Mesenchymal stem cell (in vitro differentiated cells and primary cell): Measurements from ENCODE around the gene TOX2.

Source experiments
- DNase-seq: peaks from one replicate; pipeline ENCODE4 v3.0.0-alpha.2; 2013
- H2AFZ ChIP-seq: one replicate; pipeline ENCODE4 v1.6.1; 2013; ENCODE audit warnings: low read depth, mild to moderate bottlenecking, control low read depth, inconsistent platforms, low read length, moderate library complexity
- H2AK5ac ChIP-seq: 2 replicates; pipeline ENCODE4 v1.6.1; 2013; ENCODE audit warnings: low read length, moderate library complexity, mild to moderate bottlenecking, inconsistent platforms; ENCODE audit not compliant: severe bottlenecking
- H2BK120ac ChIP-seq: one replicate; pipeline ENCODE4 v1.6.1; 2013; ENCODE audit warnings: low read depth, mild to moderate bottlenecking, inconsistent platforms, low read length, moderate library complexity
- H2BK12ac ChIP-seq, 2 experiments: one replicate each; pipeline ENCODE4 v1.6.1; 2013; ENCODE audit warnings: inconsistent platforms in 2 of 2, low read length in 2 of 2, mild to moderate bottlenecking in 2 of 2, moderate library complexity in 2 of 2, control low read depth in 1 of 2
- H2BK15ac ChIP-seq: one replicate; pipeline ENCODE4 v1.6.1; 2013; ENCODE audit warnings: mild to moderate bottlenecking, low read depth, inconsistent platforms; ENCODE audit not compliant: poor library complexity, severe bottlenecking
- H2BK5ac ChIP-seq: 2 replicates; pipeline ENCODE4 v1.6.1; 2013; ENCODE audit warnings: low read depth, mild to moderate bottlenecking, low read length, control low read depth, inconsistent platforms; ENCODE audit not compliant: poor library complexity, severe bottlenecking
- H3K14ac ChIP-seq, 2 experiments: one replicate each; pipeline ENCODE4 v1.6.1; 2013; ENCODE audit warnings: inconsistent platforms in 2 of 2, low read length in 2 of 2, control low read depth in 1 of 2, mild to moderate bottlenecking in 1 of 2, moderate library complexity in 1 of 2
- H3K18ac ChIP-seq, 2 experiments: one replicate each; pipeline ENCODE4 v1.6.1; 2013; ENCODE audit warnings: inconsistent platforms in 2 of 2, low read length in 2 of 2, control low read depth in 1 of 2, low read depth in 1 of 2, mild to moderate bottlenecking in 1 of 2
- H3K23ac ChIP-seq, 2 experiments: one replicate each; pipeline ENCODE4 v1.6.1; 2013; ENCODE audit warnings: inconsistent platforms in 2 of 2, low read length in 2 of 2, mild to moderate bottlenecking in 2 of 2, moderate library complexity in 2 of 2, control low read depth in 1 of 2
- H3K27ac ChIP-seq: 2 replicates; pipeline ENCODE4 v1.5.1; 2013; ENCODE audit warnings: mild to moderate bottlenecking, moderate library complexity, low read length, control low read depth, inconsistent platforms; ENCODE audit not compliant: poor library complexity, severe bottlenecking
- H3K27me3 ChIP-seq, 2 experiments: 2 replicates each; pipeline versions ENCODE4 v1.6.1 to v1.7.0; 2013; ENCODE audit warnings: low read length in 2 of 2, mild to moderate bottlenecking in 2 of 2, moderate library complexity in 2 of 2, control low read depth in 1 of 2, inconsistent platforms in 1 of 2; ENCODE audit not compliant: control insufficient read depth in 1 of 2, insufficient read depth in 1 of 2
- H3K36me3 ChIP-seq, 2 experiments: 2 replicates each; pipeline versions ENCODE4 v1.6.1 to v1.7.0; 2013; ENCODE audit warnings: low read length in 2 of 2, control low read depth in 1 of 2, inconsistent platforms in 1 of 2, low read depth in 1 of 2, mild to moderate bottlenecking in 1 of 2; ENCODE audit not compliant: insufficient read depth in 2 of 2, control insufficient read depth in 1 of 2
- H3K4ac ChIP-seq, 2 experiments: one replicate each; pipeline ENCODE4 v1.6.1; 2013; ENCODE audit warnings: inconsistent platforms in 2 of 2, low read length in 2 of 2, mild to moderate bottlenecking in 2 of 2, moderate library complexity in 2 of 2, control low read depth in 1 of 2, low read depth in 1 of 2
- H3K4me1 ChIP-seq: 2 replicates; pipeline ENCODE4 v1.6.1; 2013; ENCODE audit warnings: low read depth, low read length, control low read depth; ENCODE audit not compliant: control insufficient read depth, insufficient read depth
- H3K4me2 ChIP-seq: 2 replicates; pipeline ENCODE4 v1.6.1; 2013; ENCODE audit warnings: low read length, mild to moderate bottlenecking, inconsistent platforms; ENCODE audit not compliant: poor library complexity, severe bottlenecking
- H3K4me3 ChIP-seq, 2 experiments: 2 replicates each; pipeline versions ENCODE4 v1.5.1 to v1.7.0; 2013; ENCODE audit warnings: low read length in 2 of 2, mild to moderate bottlenecking in 2 of 2, control low read depth in 1 of 2, low read depth in 1 of 2; ENCODE audit not compliant: insufficient read depth in 1 of 2
- H3K79me1 ChIP-seq: replicated peaks from 2 replicates; pipeline ENCODE4 v1.6.1; 2013; ENCODE audit warnings: mild to moderate bottlenecking, control low read depth, low read length, inconsistent platforms; ENCODE audit not compliant: poor library complexity, severe bottlenecking
- H3K9ac ChIP-seq: 2 replicates; pipeline ENCODE4 v1.7.0; 2013; ENCODE audit warnings: mild to moderate bottlenecking, low read length, moderate library complexity
- H3K9me3 ChIP-seq: 2 replicates; pipeline ENCODE4 v1.7.0; 2013; ENCODE audit warnings: mild to moderate bottlenecking, low read length; ENCODE audit not compliant: control insufficient read depth
- H4K8ac ChIP-seq: one replicate; pipeline ENCODE4 v1.6.1; 2013; ENCODE audit warnings: inconsistent platforms, mild to moderate bottlenecking, low read length, moderate library complexity
- H4K91ac ChIP-seq: one replicate; pipeline ENCODE4 v1.6.1; 2013; ENCODE audit warnings: mild to moderate bottlenecking, low read length, inconsistent platforms
- WGBS: methylation state at CpG from one replicate; pipeline ENCODE4 v1.1.7; 2013; ENCODE audit warnings: mixed read lengths; 5-methylcytosine and 5-hydroxymethylcytosine counted together

Gene TOX2

DNA sequence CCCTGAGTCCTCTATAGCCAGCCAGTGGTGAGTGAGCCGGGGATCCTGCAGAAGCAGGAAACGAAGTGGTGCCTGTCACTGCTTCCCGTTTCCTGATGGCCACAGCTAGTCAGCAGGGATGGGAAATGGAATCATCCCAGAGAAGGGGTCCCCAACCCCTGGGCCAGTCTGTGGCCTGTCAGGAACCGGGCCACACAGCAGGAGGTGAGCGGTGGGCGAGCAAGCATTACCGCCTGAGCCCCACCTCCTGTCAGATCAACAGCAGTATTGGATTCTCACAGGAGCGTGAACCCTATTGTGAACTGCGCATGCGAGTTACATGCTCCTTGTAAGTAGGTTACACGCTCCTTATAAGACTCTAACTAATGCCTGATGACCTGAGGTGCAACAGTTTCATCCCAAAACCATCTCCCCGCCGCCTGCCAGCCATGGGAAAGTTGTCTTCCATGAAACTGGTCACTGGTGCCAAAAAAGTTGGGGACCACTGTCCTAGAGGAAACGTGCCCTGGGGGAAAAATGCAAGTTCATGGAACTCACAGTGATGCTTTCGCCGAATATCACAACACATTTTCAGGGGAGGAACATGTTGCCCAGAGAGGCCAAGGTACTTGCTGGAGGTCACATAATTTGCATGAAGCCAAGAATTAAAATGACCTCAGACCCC, 158.5 kb downstream of the TOX2 start:
- H3K27me3 ChIP-seq: peaks cover 29 to 36% of the 10 kb centered on the region in 2 experiments
- H2BK5ac ChIP-seq: no peak overlapping the region
- H2BK15ac ChIP-seq: no peak overlapping the region
- no peaks in the 10 kb centered on the region for H3K36me3 ChIP-seq
- H2AFZ ChIP-seq: no peak overlapping the region
- no peak overlapping the region for H3K14ac ChIP-seq
- WGBS: 85% methylated on average over 16 of the region's 16 CpGs
- no peak for DNase-seq
- no peak overlapping the region for H4K91ac ChIP-seq
- H3K23ac ChIP-seq: no peak overlapping the region
- no peaks in the 10 kb centered on the region for H3K79me1 ChIP-seq
- no peak overlapping the region for H2BK12ac ChIP-seq
- no peak overlapping the region for H4K8ac ChIP-seq
- H3K18ac ChIP-seq: no peak overlapping the region
- H3K4me3 ChIP-seq: no peak overlapping the region
- no peak overlapping the region for H3K9ac ChIP-seq
- peaks cover 2% of the 10 kb centered on the region for H3K4me1 ChIP-seq
- no peaks in the 10 kb centered on the region for H3K9me3 ChIP-seq
- no peak overlapping the region for H3K27ac ChIP-seq
- H2AK5ac ChIP-seq: no peak overlapping the region
- H2BK120ac ChIP-seq: no peak overlapping the region
- H3K4me2 ChIP-seq: no peak overlapping the region
- H3K4ac ChIP-seq: no peak overlapping the region

DNA sequence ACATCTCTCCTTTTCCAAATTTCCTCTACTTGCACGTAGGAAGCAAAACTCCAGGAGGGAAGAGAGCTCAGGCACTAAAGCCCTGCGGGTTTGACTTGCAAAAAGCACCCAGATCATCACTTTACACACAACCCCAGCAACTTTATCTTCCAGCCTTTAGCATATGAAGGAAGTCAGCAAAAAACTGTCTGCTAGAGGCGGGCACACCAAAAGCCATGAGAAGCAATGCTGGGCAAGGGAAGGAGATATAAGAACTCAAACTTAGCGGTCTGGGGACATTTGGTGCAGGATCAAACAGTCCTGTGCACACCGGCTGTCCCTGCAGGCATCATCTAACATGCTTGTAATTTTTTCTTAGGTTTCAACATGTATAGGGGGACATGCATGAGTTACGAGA, 159.0 kb downstream of the TOX2 start:
- no peak overlapping the region for H3K4ac ChIP-seq
- no peak overlapping the region for H3K23ac ChIP-seq
- no peak overlapping the region for H4K8ac ChIP-seq
- no peak overlapping the region for H2AK5ac ChIP-seq
- H3K27ac ChIP-seq: no peak overlapping the region
- H3K18ac ChIP-seq: no peak overlapping the region
- H3K14ac ChIP-seq: no peak overlapping the region
- 86% methylated on average over 6 of the region's 6 CpGs for WGBS
- H3K27me3 ChIP-seq: peaks cover 29 to 36% of the 10 kb centered on the region in 2 experiments
- peaks cover 2% of the 10 kb centered on the region for H3K4me1 ChIP-seq
- no peaks in the 10 kb centered on the region for H3K9me3 ChIP-seq
- no peak overlapping the region for H3K9ac ChIP-seq
- H2BK12ac ChIP-seq: no peak overlapping the region
- no peak overlapping the region for H2BK5ac ChIP-seq
- DNase-seq: no peak
- H3K79me1 ChIP-seq: no peaks in the 10 kb centered on the region
- H3K36me3 ChIP-seq: no peaks in the 10 kb centered on the region
- H2BK120ac ChIP-seq: no peak overlapping the region
- no peak overlapping the region for H4K91ac ChIP-seq
- H2BK15ac ChIP-seq: no peak overlapping the region
- H3K4me2 ChIP-seq: no peak overlapping the region
- H2AFZ ChIP-seq: no peak overlapping the region
- H3K4me3 ChIP-seq: no peak overlapping the region

DNA sequence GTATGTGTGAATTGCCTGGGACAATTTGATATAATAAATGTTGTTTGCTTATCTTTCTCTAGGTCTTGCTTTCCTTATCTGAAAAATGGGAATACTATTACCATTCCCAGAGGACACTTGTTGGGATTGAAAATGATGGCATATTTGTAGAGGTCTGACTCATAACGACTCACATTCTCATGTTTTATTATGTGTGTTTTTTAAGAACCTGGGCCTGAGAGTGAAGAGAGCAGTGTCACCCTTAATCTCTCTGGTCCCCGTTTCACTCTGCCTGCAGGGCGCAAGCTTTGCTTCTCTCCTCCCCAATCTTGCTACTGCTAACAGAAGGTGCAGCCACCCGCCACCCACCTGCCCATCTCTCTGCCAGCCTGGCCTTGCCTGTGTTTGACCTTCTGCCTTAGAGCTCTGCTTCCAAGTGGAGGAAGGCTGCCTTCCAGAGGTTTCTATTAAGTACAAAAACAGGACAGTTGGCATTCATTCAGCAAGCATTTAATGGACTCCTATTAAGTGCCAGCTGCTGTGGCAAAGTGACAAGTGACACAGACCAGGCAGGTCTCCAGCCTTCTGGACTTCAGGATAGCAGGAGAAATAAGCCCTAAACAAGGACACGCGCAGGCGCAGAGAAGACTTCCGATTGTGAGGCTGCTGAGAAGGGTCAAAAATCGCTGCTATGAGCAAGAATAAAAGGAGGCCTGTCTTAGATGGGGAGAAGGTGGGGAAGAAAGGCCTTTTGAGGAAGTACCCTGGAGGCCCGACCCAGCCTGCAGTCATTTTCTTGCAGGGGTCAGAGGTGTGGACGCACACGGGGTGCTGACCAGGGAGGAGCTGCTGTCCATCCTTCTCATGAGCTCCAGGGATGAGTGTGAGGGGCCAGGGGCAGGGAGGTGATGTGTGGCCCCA, 159.8 kb downstream of the TOX2 start:
- peak; percentile 63 for DNase-seq
- H3K36me3 ChIP-seq: no peaks in the 10 kb centered on the region
- H3K9ac ChIP-seq: no peak overlapping the region
- H2BK15ac ChIP-seq: no peak overlapping the region
- no peak overlapping the region for H2BK5ac ChIP-seq
- H3K79me1 ChIP-seq: no peaks in the 10 kb centered on the region
- H3K23ac ChIP-seq: no peak overlapping the region
- H3K27ac ChIP-seq: no peak overlapping the region
- H3K9me3 ChIP-seq: no peaks in the 10 kb centered on the region
- peak overlapping the region in 1 of 2 experiments; percentile 48 for H3K18ac ChIP-seq
- peaks cover 2% of the 10 kb centered on the region for H3K4me1 ChIP-seq
- no peak overlapping the region for H2BK12ac ChIP-seq
- peaks cover 29 to 35% of the 10 kb centered on the region in 2 experiments for H3K27me3 ChIP-seq
- no peak overlapping the region for H3K4me2 ChIP-seq
- H3K4me3 ChIP-seq: no peak overlapping the region
- H3K14ac ChIP-seq: no peak overlapping the region
- no peak overlapping the region for H2AFZ ChIP-seq
- H3K4ac ChIP-seq: no peak overlapping the region
- no peak overlapping the region for H2AK5ac ChIP-seq
- H4K8ac ChIP-seq: no peak overlapping the region
- no peak overlapping the region for H4K91ac ChIP-seq
- H2BK120ac ChIP-seq: no peak overlapping the region
- WGBS: 76% methylated on average over 12 of the region's 12 CpGs

DNA sequence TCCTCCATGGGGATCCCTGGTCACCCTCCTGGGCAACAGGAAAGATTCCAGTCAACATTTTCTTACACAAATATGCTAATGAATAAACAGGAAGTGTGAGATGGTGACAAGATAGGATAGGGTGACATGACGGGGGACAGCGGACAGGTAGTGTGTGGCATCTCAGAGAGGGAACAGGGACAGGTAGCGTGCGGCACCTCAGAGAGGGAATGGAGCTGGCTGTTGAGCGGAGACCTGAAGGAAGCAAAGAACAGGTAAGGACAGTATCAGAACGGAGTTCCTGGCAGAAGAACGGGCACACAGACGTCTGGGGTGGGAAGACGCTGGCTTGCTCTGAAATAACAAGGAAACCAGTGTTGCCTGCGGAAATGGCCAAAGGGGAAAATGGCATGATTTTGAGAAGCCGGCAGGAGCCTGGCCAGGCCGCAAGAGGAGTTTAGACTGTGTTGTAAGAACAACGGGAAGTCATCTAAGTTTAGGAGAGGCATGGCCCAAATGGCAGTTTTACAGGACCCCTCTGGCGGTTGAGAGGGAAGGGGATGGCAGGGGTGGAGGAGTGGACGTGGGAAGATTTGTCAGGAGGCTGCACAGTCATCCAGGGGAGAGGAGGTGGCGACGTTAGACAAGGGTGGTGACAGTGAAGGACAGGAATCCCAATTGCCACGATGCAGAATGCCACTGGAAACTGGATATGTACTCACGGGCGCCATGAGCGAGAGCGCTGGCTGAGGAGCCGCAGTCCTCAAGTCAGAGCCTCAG, 160.7 kb downstream of the TOX2 start:
- Histone ChIP-seq H4K91ac (no peak overlapping the region), H3K4ac (no peak overlapping the region), H3K79me1 (no peaks in the 10 kb centered on the region), H3K27ac (no peak overlapping the region), H2AK5ac (no peak overlapping the region), H3K4me2 (no peak overlapping the region), H2BK5ac (no peak overlapping the region), H2BK15ac (no peak overlapping the region), H3K4me3 (no peak overlapping the region), H3K27me3 (peaks cover 26 to 28% of the 10 kb centered on the region in 2 experiments), H4K8ac (no peak overlapping the region), H2AFZ (no peak overlapping the region), H3K4me1 (peaks cover 2% of the 10 kb centered on the region), H2BK12ac (peak overlapping the region in 1 of 2 experiments; percentile 54), H3K36me3 (no peaks in the 10 kb centered on the region), H3K9me3 (no peaks in the 10 kb centered on the region), H3K18ac (peak overlapping the region in 1 of 2 experiments; percentile 48), H3K14ac (no peak overlapping the region), H2BK120ac (no peak overlapping the region), H3K9ac (no peak overlapping the region), H3K23ac (no peak overlapping the region)
- 96% methylated on average over 23 of the region's 23 CpGs for WGBS
- no peak for DNase-seq
